ENCODE measurements around the gene GGTLC2. TPM values are rescaled to one million over a fixed set of nuclear protein-coding genes. Genes with fewer than 3 reads are reported as not detected.
A peak's percentile ranks its signal among the peaks of the same experiment; 100 is the strongest.
"Not testable (repeated sequence)": the region's sequence is repeated elsewhere in the genome, so short reads cannot be mapped to it uniquely, and the experiment has no call there.

GGTLC2 gene
- total RNA-seq, 3 donors from 2014 or later (not counting 1 experiment from before 2014, with no cell fraction given), result not detected

- H3K4me3 Mint-ChIP-seq; DNase-seq; H3K27me3 ChIP-seq (ENCODE audit: control insufficient read depth, insufficient read depth, low read length); H3K9me3 Mint-ChIP-seq; H3K36me3 ChIP-seq (ENCODE audit: control insufficient read depth, insufficient read depth, low read length); ATAC-seq; H3K4me3 ChIP-seq (ENCODE audit: low read length); intact Hi-C loops (cut with micrococcal nuclease); H3K27me3 Mint-ChIP-seq (ENCODE audit: low read depth in 2 of 2); H3K27ac Mint-ChIP-seq; H3K27ac ChIP-seq (ENCODE audit: low read length); H3K9me3 ChIP-seq (ENCODE audit: control insufficient read depth, insufficient read depth, low read length); H3K36me3 Mint-ChIP-seq; H3K4me1 ChIP-seq (ENCODE audit: control insufficient read depth, insufficient read depth, low read length); H3K4me1 Mint-ChIP-seq: not testable (repeated sequence)
- WGBS (ENCODE audit: insufficient coverage), result no CpG with 5 or more reads among the region's 7 CpGs
Observed at GRCh38 chr22:22636260-22636659, 8.2 kb upstream of the GGTLC2 start.

DNA sequence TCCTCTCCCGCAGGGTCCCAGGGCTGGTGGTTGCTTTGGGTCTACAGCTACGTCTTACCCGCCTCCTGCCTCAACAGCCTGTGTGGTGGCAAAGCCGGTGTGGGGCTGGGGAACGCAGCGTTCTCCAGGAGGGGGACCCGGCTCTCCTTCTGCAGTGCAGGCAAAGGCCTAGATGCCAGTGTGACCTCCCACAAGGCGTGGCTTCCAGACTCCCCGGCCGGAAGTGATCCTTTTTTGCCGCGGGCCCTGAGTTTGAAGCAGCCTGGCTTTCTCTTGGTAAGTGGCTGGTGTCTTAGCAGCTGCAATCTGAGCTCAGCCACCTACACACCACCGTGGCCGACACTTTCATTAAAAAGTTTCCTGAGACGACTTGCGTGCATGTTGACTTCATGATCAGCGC is 6.1 kb upstream of the GGTLC2 start:
- H3K9me3 Mint-ChIP-seq; H3K36me3 Mint-ChIP-seq; H3K27ac ChIP-seq (ENCODE audit: low read length); H3K27ac Mint-ChIP-seq; H3K4me1 Mint-ChIP-seq; DNase-seq; H3K4me3 ChIP-seq (ENCODE audit: low read length); H3K27me3 Mint-ChIP-seq (ENCODE audit: low read depth in 2 of 2); H3K36me3 ChIP-seq (ENCODE audit: control insufficient read depth, insufficient read depth, low read length); ATAC-seq; intact Hi-C loops (cut with micrococcal nuclease); H3K4me1 ChIP-seq (ENCODE audit: control insufficient read depth, insufficient read depth, low read length); H3K4me3 Mint-ChIP-seq; H3K9me3 ChIP-seq (ENCODE audit: control insufficient read depth, insufficient read depth, low read length); H3K27me3 ChIP-seq (ENCODE audit: control insufficient read depth, insufficient read depth, low read length): not testable (repeated sequence)
- no CpG with 5 or more reads among the region's 17 CpGs for WGBS (ENCODE audit: insufficient coverage)

- H3K4me1 ChIP-seq (ENCODE audit: control insufficient read depth, insufficient read depth, low read length); H3K4me3 ChIP-seq (ENCODE audit: low read length); H3K4me1 Mint-ChIP-seq; H3K36me3 Mint-ChIP-seq; intact Hi-C loops (cut with micrococcal nuclease); H3K27me3 Mint-ChIP-seq (ENCODE audit: low read depth in 2 of 2); H3K27ac ChIP-seq (ENCODE audit: low read length); H3K36me3 ChIP-seq (ENCODE audit: control insufficient read depth, insufficient read depth, low read length); H3K27ac Mint-ChIP-seq; DNase-seq; H3K27me3 ChIP-seq (ENCODE audit: control insufficient read depth, insufficient read depth, low read length); H3K9me3 Mint-ChIP-seq; H3K9me3 ChIP-seq (ENCODE audit: control insufficient read depth, insufficient read depth, low read length); H3K4me3 Mint-ChIP-seq; ATAC-seq: not testable (repeated sequence)
- 93% methylated on average over 7 of the region's 10 CpGs for WGBS (ENCODE audit: insufficient coverage)
Observed at GRCh38 chr22:22642255-22642654, 2.2 kb upstream of the GGTLC2 start.

- WGBS (ENCODE audit: insufficient coverage), result 80% methylated on average over 1 of the region's 4 CpGs
- H3K9me3 ChIP-seq (ENCODE audit: control insufficient read depth, insufficient read depth, low read length); H3K27me3 ChIP-seq (ENCODE audit: control insufficient read depth, insufficient read depth, low read length); H3K4me1 ChIP-seq (ENCODE audit: control insufficient read depth, insufficient read depth, low read length); H3K36me3 ChIP-seq (ENCODE audit: control insufficient read depth, insufficient read depth, low read length); H3K4me3 Mint-ChIP-seq; ATAC-seq; H3K4me3 ChIP-seq (ENCODE audit: low read length); H3K36me3 Mint-ChIP-seq; H3K27ac Mint-ChIP-seq; H3K9me3 Mint-ChIP-seq; H3K27me3 Mint-ChIP-seq (ENCODE audit: low read depth in 2 of 2); H3K4me1 Mint-ChIP-seq; DNase-seq; H3K27ac ChIP-seq (ENCODE audit: low read length): not testable (repeated sequence)
- intact Hi-C loops (cut with micrococcal nuclease), result loop anchor here (5.0 kb wide), 1 partner anchor 311 kb away; no protein-coding TSS in a partner anchor
Observed at GRCh38 chr22:22645969-22646368, 1.6 kb downstream of the GGTLC2 start.

DNA sequence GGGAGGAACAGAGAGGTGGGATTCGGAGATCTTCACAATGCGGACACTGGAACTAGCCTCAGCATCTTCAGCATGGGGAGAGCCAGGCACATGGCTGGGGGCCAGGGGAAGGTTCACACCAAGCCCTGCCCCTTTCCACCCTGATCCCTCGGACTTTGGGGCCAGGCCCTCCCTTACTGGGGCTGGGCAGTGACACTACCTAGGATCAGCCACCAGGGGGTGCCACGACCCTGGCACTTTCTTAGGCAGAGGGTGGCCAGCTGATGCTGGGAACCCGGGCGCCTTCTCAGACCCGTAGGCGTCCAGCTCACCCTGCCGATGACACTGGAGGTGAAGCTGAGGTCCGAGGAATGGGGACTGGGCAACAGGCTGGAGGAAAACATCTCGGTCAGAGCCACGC is 3.5 kb downstream of the GGTLC2 start:
- intact Hi-C loops (cut with micrococcal nuclease), result loop anchor here (5.0 kb wide), 1 partner anchor 309 kb away; no protein-coding TSS in a partner anchor
- WGBS (ENCODE audit: insufficient coverage), result no CpG with 5 or more reads among the region's 12 CpGs
- not testable (repeated sequence) for DNase-seq

DNA sequence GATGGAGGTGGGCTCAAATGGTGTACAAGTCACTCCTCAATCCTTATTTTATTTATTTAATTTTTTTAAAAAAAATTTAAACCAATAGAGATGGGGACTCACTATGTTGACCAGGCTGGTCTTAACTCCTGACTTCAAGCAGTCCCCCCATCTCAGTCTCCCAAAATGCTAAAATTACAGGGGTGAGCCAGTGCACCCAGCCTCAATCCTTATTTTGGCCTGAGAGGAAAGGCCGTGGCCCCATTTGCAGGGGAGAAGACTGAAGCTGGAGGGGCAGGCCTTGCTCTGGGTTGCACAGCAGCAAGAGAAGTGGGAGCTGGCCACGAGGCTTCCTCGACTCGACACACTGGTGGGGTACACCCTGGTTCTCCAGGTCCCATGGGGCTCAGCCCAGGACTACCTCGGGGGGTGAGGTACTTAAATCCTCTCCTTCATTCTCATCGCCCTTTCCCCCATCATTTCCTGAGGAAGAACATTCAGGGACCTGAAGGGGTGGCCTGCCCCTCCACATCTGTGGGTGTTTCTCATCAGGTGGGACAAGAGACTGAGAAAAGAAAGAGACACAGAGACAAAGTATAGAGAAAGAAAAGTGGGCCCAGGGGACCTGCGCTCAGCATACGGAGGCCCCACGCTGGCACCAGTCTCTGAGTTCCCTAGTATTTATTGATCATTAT is 4.6 kb downstream of the GGTLC2 start:
- intact Hi-C loops (cut with micrococcal nuclease), result loop anchor here (5.0 kb wide), 1 partner anchor 308 kb away; no protein-coding TSS in a partner anchor
- H3K9me3 ChIP-seq (ENCODE audit: control insufficient read depth, insufficient read depth, low read length); H3K27ac ChIP-seq (ENCODE audit: low read length); H3K4me1 ChIP-seq (ENCODE audit: control insufficient read depth, insufficient read depth, low read length); H3K4me3 ChIP-seq (ENCODE audit: low read length); H3K9me3 Mint-ChIP-seq; DNase-seq; H3K36me3 Mint-ChIP-seq; ATAC-seq; H3K27ac Mint-ChIP-seq; H3K27me3 Mint-ChIP-seq (ENCODE audit: low read depth in 2 of 2); H3K4me3 Mint-ChIP-seq; H3K36me3 ChIP-seq (ENCODE audit: control insufficient read depth, insufficient read depth, low read length); H3K27me3 ChIP-seq (ENCODE audit: control insufficient read depth, insufficient read depth, low read length): not testable (repeated sequence)
- peaks cover 4 to 17% of the 10 kb centered on the region in 2 donors for H3K4me1 Mint-ChIP-seq
- WGBS (ENCODE audit: insufficient coverage), result 86% methylated on average over 4 of the region's 9 CpGs

More for the DNA sequence above, 3.5 kb downstream of the GGTLC2 start:
- H3K27me3 Mint-ChIP-seq (ENCODE audit: low read depth in 2 of 2); H3K27me3 ChIP-seq (ENCODE audit: control insufficient read depth, insufficient read depth, low read length); H3K27ac ChIP-seq (ENCODE audit: low read length); H3K4me1 ChIP-seq (ENCODE audit: control insufficient read depth, insufficient read depth, low read length); H3K9me3 ChIP-seq (ENCODE audit: control insufficient read depth, insufficient read depth, low read length); H3K27ac Mint-ChIP-seq; H3K36me3 ChIP-seq (ENCODE audit: control insufficient read depth, insufficient read depth, low read length); H3K9me3 Mint-ChIP-seq; H3K4me3 ChIP-seq (ENCODE audit: low read length); H3K36me3 Mint-ChIP-seq; ATAC-seq; H3K4me3 Mint-ChIP-seq: not testable (repeated sequence)
- TF ChIP-seq CTCF (IDR thresholded peaks at IDR 0.05), result peak; percentile 46
- peaks cover 4 to 10% of the 10 kb centered on the region in 2 donors for H3K4me1 Mint-ChIP-seq

- not testable (repeated sequence) for ATAC-seq; H3K27me3 Mint-ChIP-seq (ENCODE audit: low read depth in 2 of 2); H3K36me3 ChIP-seq (ENCODE audit: control insufficient read depth, insufficient read depth, low read length); H3K27me3 ChIP-seq (ENCODE audit: control insufficient read depth, insufficient read depth, low read length); H3K4me3 Mint-ChIP-seq; H3K9me3 Mint-ChIP-seq; H3K9me3 ChIP-seq (ENCODE audit: control insufficient read depth, insufficient read depth, low read length); DNase-seq; H3K27ac ChIP-seq (ENCODE audit: low read length); H3K4me3 ChIP-seq (ENCODE audit: low read length); H3K27ac Mint-ChIP-seq; H3K36me3 Mint-ChIP-seq
- intact Hi-C loops (cut with micrococcal nuclease), result loop anchor here (5.0 kb wide), 1 partner anchor 308 kb away; no protein-coding TSS in a partner anchor
- peaks cover 10% of the 10 kb centered on the region for H3K4me1 ChIP-seq (ENCODE audit: control insufficient read depth, insufficient read depth, low read length)
- WGBS (ENCODE audit: insufficient coverage), result 60% methylated on average over 2 of the region's 8 CpGs
- peaks cover 4 to 22% of the 10 kb centered on the region in 2 donors for H3K4me1 Mint-ChIP-seq
Observed at GRCh38 chr22:22649761-22650160, 5.3 kb downstream of the GGTLC2 start.

Measured in natural killer cell (primary cell).